ENCODE data around the gene NKX1-1. TPM values are rescaled to one million over a fixed set of nuclear protein-coding genes. Genes with fewer than 3 reads are reported as not detected.
"Not testable (repeated sequence)": the region's sequence is repeated elsewhere in the genome, so short reads cannot be mapped to it uniquely, and the experiment has no call there.

Gene NKX1-1
- total RNA-seq, 6 experiments from 2014 or later: not detected

DNA sequence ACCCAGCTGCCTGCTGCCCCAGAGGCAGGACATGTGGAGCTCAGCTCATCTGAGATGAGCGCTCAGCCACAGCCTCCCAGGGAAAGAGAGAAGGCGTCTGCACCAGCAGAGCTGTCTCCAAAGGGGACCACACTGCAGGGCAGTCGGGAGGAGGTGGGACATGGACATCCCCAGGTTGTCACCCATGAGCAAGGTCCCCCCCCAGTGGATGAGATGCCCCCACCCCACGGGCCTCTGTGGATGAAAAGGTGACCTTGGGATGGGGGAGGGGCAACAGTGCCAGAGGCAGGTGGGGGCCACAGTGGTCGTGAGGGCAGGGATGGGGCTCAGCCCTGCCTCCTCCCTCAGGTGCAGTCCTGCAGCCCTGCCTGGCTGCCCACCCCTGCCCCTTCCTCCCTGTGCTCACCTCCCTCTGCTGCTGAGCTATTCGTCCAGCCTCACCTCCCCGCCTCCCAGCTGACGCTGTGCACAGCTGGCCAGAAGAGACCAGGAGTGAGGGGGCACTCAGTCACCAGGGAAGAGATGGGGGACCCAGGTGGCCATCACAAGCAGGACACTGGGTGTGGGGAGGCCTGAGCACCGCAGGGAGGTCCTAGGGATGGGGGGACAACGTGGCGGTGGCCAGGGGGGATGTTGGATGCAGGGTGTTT is 9.3 kb downstream of the NKX1-1 start:
- Mint-ChIP-seq H3K4me3 (no peak overlapping the region), H3K4me1 (ENCODE audit: low read depth) (no peaks in the 10 kb centered on the region), H3K27ac (no peak overlapping the region), H3K27me3 (ENCODE audit: insufficient read depth) (no peaks in the 10 kb centered on the region; the same call in 1 of the 2 replicates), H3K36me3 (ENCODE audit: low read depth) (peaks cover 6% of the 10 kb centered on the region), H3K9me3 (peaks cover 24% of the 10 kb centered on the region)
- TF ChIP-seq, protein P1, sequence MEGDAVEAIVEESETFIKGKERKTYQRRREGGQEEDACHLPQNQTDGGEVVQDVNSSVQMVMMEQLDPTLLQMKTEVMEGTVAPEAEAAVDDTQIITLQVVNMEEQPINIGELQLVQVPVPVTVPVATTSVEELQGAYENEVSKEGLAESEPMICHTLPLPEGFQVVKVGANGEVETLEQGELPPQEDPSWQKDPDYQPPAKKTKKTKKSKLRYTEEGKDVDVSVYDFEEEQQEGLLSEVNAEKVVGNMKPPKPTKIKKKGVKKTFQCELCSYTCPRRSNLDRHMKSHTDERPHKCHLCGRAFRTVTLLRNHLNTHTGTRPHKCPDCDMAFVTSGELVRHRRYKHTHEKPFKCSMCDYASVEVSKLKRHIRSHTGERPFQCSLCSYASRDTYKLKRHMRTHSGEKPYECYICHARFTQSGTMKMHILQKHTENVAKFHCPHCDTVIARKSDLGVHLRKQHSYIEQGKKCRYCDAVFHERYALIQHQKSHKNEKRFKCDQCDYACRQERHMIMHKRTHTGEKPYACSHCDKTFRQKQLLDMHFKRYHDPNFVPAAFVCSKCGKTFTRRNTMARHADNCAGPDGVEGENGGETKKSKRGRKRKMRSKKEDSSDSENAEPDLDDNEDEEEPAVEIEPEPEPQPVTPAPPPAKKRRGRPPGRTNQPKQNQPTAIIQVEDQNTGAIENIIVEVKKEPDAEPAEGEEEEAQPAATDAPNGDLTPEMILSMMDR (IDR thresholded peaks at IDR 0.05): no peak
- no peak for DNase-seq

DNA sequence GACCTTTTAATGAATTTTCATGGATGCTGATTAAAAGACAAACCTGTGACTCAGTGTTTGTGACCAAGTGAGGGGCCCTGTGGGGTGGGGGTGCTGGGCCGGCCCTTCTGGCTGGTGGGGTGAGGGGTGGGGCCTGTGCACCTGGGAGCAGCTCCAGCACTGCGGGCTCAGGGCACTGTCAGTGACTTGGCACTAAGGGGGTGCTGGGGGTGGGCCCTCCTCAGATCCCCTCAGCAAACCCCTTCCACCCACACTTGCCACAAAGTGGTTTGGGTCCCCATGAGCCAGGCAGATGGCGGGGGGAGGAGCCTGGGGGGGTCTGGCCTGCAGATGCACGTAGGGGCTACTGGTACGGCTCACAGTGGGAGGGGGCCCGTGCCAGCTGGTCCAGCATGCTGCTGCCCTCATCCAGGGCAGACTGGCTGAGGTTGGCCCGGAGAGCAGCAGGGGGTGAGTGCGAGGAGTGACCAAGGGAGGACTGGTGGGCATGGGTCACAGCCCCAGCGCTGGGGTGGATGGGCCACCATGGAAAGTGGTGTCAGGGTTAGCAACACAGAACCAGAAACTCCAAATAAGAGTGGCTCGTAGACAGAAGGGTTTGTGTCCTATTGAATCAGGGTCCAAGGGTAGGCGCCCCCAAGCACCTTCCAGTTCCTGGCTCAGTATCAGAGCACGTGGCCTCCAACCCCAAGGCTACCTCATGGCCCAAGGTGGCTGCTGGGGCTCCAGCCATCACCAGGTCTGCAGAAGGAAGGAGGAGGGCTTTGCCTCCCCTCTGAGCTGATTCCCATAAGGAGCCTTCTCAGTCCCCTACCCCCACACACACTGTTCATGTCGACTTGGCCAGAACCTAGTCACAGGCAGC is 10.1 kb downstream of the NKX1-1 start:
- Mint-ChIP-seq H3K36me3 (ENCODE audit: low read depth) (peaks cover 6% of the 10 kb centered on the region), H3K4me1 (ENCODE audit: low read depth) (no peaks in the 10 kb centered on the region), H3K4me3 (no peak overlapping the region), H3K9me3 (peaks cover 24% of the 10 kb centered on the region), H3K27me3 (ENCODE audit: insufficient read depth) (no peaks in the 10 kb centered on the region; the same call in 1 of the 2 replicates), H3K27ac (no peak overlapping the region)
- TF ChIP-seq, protein P1 (IDR thresholded peaks at IDR 0.05): no peak
- DNase-seq: no peak

DNA sequence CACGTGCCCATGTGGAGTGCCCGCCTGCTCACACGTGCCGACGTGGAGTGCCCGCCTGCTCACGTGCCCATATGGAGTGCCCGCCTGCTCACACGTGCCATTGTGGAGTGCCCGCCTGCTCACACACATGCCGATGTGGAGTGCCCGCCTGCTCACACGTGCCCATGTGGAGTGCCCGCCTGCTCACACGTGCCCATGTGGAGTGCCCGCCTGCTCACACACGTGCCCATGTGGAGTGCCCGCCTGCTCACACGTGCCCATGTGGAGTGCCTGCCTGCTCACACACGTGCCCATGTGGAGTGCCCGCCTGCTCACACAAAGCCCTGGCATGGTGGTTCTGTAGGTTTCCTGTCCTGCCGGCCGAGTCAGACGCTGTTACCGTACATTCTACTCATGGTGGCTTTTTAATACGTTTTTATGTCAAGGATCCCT is 10.8 kb downstream of the NKX1-1 start:
- DNase-seq; H3K36me3 Mint-ChIP-seq (ENCODE audit: low read depth); H3K4me3 Mint-ChIP-seq; H3K4me1 Mint-ChIP-seq (ENCODE audit: low read depth); H3K27me3 Mint-ChIP-seq (ENCODE audit: insufficient read depth); H3K27ac Mint-ChIP-seq: not testable (repeated sequence)
- H3K9me3 Mint-ChIP-seq: peaks cover 24% of the 10 kb centered on the region

DNA sequence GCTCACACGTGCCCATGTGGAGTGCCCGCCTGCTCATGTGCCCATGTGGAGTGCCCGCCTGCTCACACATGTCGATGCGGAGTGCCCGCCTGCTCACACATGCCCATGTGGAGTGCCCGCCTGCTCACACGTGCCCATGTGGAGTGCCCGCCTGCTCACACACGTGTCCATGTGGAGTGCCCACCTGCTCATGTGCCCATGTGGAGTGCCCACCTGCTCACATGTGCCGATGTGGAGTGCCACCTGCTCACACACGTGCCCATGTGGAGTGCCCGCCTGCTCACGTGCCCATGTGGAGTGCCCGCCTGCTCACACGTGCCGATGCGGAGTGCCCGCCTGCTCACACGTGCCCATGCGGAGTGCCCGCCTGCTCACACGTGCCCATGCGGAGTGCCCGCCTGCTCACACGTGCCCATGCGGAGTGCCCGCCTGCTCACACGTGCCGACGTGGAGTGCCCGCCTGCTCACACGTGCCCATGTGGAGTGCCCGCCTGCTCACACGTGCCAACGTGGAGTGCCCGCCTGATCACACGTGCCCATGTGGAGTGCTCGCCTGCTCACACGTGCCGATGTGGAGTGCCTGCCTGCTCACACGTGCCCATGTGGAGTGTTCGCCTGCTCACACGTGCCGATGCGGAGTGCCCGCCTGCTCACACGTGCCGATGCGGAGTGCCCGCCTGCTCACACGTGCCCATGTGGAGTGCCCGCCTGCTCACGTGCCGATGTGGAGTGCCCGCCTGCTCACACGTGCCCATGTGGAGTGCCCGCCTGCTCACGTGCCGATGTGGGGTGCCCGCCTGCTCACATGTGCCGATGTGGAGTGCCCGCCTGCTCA is 11.5 kb downstream of the NKX1-1 start:
- H3K36me3 Mint-ChIP-seq (ENCODE audit: low read depth): peaks cover 10% of the 10 kb centered on the region
- DNase-seq; H3K27me3 Mint-ChIP-seq (ENCODE audit: insufficient read depth); H3K4me1 Mint-ChIP-seq (ENCODE audit: low read depth); H3K27ac Mint-ChIP-seq; H3K4me3 Mint-ChIP-seq: not testable (repeated sequence)
- peaks cover 24% of the 10 kb centered on the region for H3K9me3 Mint-ChIP-seq

DNA sequence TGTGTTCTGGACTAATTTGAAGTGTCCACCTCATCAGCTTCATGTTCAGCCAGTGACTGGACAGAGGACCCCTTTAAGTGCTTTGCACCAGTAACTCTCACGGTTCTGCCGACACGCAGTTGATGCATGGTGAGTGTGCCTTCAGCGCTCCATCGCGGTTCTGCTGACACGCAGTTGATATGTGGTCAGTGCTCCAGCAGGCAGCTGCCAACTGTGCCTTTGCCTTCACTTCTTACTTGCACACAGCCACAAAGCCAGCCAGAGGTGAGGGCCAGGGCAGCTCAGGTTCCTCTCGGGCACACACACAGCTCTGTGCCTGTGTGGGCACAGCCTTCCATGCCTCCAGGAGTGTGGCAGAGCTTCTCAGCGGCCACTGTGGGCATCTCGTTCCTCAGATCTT is 12.4 kb downstream of the NKX1-1 start:
- no peak for DNase-seq
- TF ChIP-seq, protein P1 (IDR thresholded peaks at IDR 0.05): no peak
- H3K27ac Mint-ChIP-seq: no peak overlapping the region
- peaks cover 22% of the 10 kb centered on the region for H3K9me3 Mint-ChIP-seq
- H3K4me1 Mint-ChIP-seq (ENCODE audit: low read depth): no peaks in the 10 kb centered on the region
- no peaks in the 10 kb centered on the region; the same call in 1 of the 2 replicates for H3K27me3 Mint-ChIP-seq (ENCODE audit: insufficient read depth)
- H3K36me3 Mint-ChIP-seq (ENCODE audit: low read depth): peaks cover 17% of the 10 kb centered on the region
- H3K4me3 Mint-ChIP-seq: no peak overlapping the region

DNA sequence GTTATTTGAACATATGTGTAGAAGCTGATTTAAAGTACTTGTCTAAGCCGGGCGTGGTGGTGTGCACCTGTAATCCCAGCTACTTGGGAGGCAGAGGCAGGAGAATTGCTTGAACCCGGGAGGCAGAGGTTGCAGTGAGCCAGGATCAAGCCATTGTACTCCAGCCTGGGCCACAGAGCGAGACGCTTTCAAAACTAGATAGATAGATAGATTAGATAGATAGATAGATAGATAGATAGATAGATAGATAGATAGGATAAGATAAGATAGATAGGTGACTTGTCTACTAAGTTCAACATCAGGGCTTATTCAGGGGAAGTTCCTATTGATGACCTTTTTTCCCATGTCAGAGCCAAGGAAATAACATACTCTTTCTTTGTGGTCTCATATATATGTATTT is 12.9 kb downstream of the NKX1-1 start:
- H3K4me3 Mint-ChIP-seq; H3K27ac Mint-ChIP-seq; H3K27me3 Mint-ChIP-seq (ENCODE audit: insufficient read depth); H3K4me1 Mint-ChIP-seq (ENCODE audit: low read depth); DNase-seq: not testable (repeated sequence)
- Mint-ChIP-seq H3K9me3 (peaks cover 22% of the 10 kb centered on the region), H3K36me3 (ENCODE audit: low read depth) (peaks cover 22% of the 10 kb centered on the region)

All from HFFc6 (cell line).